ENCODE results near the gene NPHP3.
A peak's percentile ranks its signal among the peaks of the same experiment; 100 is the strongest.
"Not testable (repeated sequence)": the region's sequence is repeated elsewhere in the genome, so short reads cannot be mapped to it uniquely, and the experiment has no call there.

NPHP3 gene

DNA sequence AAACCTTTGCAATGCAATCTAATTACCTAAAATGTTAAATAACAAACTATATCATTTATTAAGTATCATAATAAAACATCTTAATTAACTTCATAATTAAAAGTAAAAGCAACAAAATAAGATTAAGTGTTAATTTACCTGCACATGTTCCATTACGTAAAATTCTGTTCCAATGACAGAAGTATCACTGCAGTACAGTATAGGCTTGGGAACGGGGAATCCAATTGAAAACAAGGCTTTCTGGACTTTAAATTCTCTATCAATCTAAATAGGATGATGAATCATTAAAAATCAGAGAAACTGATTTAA is 79.7 kb downstream of the NPHP3 start:
- no peak for DNase-seq

- peak in 1 of 5 donors; percentile 21 for DNase-seq
Observed at GRCh38 chr3:132641837-132642538, 80.2 kb downstream of the NPHP3 start.

DNA sequence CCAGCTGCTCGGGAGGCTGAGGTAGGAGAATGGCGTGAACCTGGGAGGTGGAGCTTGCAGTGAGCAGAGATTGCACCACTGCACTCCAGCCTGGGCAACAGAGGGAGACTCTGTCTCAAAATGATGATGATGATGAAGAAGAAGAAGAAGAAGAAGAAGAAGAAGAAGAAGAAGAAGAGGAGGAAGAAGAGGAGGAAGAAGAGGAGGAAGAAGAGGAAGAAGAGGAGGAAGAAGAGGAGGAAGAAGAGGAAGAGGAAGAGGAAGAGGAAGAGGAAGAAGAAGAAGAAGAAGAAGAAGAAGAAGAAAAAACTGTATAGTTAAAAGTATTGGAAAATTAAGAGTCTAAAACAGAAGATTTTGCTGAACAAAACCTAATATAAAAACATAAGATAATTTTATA is 80.8 kb downstream of the NPHP3 start:
- not testable (repeated sequence) for DNase-seq

DNA sequence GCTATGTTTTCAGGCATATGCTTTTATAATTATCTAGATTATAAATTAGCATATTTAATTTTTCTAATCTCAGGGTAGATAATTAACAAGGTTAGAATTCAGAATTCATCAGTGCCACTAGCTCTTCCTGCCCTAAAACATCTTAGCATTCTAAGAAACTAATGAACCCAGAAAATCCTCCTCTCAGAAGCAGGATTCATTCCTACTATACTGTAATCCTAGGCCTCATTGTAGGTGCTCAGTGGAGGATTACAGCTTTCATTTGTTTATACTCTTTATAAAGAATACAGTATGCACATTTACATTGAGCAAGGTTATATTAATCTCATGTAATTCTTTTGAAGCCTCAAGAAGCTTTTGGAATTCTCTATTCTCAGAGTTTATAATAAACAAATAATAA is 83.5 kb downstream of the NPHP3 start:
- no peak for DNase-seq

GRCh38 chr3:132637590-132637989 is 84.6 kb downstream of the NPHP3 start:
- DNase-seq, result no peak

- DNase-seq, result no peak
Observed at GRCh38 chr3:132635052-132635451, 87.2 kb downstream of the NPHP3 start.
